Cardiac septum (tissue), 1 donor: ENCODE results near the gene IRF8. TPM values are rescaled to one million over a fixed set of nuclear protein-coding genes. Genes with fewer than 3 reads are reported as not detected.
A peak's percentile ranks its signal among the peaks of the same experiment; 100 is the strongest.

Source experiments
- DNase-seq: peaks from one replicate; pipeline ENCODE4 v3.0.0-alpha.2; 2020; ENCODE audit warnings: low spot score
- intact Hi-C: fragments of 100-400 bp; cut with DNase I; formaldehyde crosslinking; loops from one replicate; pipeline ENCODE4 v1.14.0; 2022
- total RNA-seq: library from RNA; stranded (reverse); fragmentation: NEBNext Ultra II Directional; extraction: Animal tissue kit (Norgen Biotek cat#: 25700); gene quantifications from one replicate; pipeline ENCODE4 v1.2.1, GENCODE V29; 2021
- donor health status: DM: no; HTN: no; CAD: no.

IRF8 gene
- total RNA-seq, 1 donor from 2014 or later, result 1.6 TPM

DNA sequence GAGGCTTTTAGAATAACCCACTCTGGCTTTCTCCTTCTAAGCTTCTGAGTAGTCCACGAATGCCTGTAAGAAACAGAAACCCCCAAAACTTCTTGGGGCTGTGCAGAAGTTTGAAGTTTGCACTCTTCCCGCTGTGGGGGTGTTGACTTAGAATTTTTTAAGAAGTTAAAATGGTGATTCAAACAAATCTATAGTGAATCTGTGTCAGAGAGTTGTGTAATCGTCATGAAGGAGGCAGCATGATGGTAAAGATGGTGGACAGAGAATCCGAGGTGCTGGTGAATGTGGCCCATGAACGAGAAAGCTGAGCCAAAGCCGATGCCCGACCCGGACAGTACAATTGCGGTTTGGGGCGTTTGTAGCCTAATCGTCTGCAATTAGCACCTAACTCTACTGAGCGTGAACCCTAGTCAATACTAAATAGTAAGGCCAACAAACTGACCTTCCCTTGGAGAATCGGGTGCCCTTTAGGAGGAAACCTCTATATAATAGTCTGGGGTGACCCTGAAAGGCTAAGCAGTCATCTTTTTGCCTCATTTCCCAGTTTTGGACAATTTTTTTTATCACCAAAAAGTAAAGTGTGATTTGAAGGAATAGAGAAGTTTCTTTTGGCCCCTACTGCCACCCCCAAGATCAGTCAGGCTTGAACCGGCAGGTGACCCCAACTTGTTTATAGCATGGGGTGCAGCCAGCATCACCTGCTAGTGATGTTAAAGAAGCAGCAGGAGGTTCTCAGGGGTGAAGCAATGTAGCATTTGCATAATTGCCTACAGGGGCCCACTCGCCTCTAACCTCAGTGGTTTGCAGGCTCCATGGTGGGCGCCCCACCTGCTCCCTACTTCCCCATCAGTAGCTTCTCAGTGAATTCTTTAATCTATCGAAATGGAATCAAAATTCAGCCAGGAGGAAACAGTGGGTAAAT is 11.2 kb downstream of the IRF8 start:
- DNase-seq, result peak; percentile 31
- intact Hi-C loops, result no loop called here

DNA sequence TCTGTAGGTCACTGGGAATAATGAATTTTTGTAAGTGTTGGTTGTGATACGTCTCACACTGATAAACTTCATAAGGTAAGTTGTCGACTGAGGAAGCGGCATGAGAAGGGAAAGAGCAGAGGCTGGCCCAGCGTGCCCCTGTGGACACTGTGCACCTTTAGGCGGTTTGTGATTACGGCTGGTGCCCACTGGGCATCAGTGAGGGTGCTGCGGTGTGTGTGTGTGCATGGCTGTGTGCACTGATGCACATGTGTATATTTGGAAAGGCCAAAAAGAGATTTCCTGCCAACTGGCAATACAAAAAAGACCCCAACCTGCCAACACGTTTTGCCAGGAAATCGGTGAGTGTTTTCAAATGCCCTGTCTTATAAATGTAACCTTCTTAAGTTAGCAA is 11.9 kb downstream of the IRF8 start:
- no peak for DNase-seq
- intact Hi-C loops, result no loop called here

- intact Hi-C loops, result no loop called here
- no peak for DNase-seq
These were observed 12.4 kb downstream of the IRF8 start for GRCh38 chr16:85911251-85911930.

DNA sequence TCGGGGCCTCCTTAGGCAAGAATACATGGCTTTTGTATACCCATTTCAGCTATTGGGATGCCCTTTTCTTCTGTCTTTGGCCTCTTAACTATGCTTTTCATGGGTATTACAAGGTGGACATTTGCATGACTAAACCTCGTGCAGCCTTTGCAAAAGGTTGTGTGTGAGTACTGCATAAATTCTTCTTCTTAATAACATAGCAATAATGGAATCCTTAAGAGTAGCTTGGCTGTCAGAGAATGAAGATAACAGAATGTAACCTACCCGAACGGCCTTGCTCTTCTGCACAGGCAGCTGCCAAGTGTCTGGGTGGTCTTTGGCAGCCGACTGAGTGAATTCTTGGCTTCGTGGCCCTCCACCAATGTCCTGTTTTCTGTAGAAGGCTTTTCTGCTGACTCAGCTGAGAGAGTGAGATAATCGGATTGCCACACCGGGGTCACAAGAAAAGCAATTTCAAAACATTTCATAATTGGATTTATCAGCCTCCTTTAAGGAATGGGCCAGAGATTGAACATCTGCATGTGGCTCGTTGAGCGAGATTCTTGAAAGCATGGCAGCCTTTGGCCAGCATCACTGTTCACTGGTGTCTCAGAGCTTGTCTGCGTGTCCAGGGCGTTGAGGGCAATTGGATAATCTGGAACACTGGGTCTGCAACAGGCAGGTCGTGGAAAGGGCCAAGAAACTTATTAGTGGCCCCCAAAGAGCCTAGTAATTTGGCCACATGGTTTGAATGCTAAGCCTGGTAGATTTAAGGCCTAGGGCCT is 13.4 kb downstream of the IRF8 start:
- no peak for DNase-seq
- intact Hi-C loops, result no loop called here

GRCh38 chr16:85913141-85913601 is 14.2 kb downstream of the IRF8 start:
- no peak for DNase-seq

GRCh38 chr16:85913688-85914422 is 14.9 kb downstream of the IRF8 start:
- intact Hi-C loops, result no loop called here
- DNase-seq, result no peak

More at GRCh38 chr16:85913141-85913601, 14.2 kb downstream of the IRF8 start:
- intact Hi-C loops, result no loop called here

DNA sequence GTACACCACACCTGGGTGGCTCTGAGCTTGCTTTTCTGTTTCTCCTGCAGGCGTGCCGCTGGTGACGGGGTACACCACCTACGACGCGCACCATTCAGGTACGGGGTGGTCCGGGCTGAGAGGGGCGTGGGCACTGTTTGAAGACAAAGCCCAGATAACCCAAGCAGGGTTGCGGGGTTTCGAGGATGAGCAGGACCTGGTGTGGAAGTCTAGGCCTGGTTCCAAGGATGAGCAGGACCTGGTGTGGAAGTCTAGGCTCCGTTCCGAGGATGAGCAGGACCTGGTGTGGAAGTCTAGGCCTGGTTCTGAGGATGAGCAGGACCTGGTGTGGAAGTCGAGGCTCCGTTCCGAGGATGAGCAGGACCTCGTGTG is 15.4 kb downstream of the IRF8 start:
- no peak for DNase-seq
- intact Hi-C loops, result no loop called here

- intact Hi-C loops, result no loop called here
These were observed 16.3 kb downstream of the IRF8 start for GRCh38 chr16:85915125-85915845.

DNA sequence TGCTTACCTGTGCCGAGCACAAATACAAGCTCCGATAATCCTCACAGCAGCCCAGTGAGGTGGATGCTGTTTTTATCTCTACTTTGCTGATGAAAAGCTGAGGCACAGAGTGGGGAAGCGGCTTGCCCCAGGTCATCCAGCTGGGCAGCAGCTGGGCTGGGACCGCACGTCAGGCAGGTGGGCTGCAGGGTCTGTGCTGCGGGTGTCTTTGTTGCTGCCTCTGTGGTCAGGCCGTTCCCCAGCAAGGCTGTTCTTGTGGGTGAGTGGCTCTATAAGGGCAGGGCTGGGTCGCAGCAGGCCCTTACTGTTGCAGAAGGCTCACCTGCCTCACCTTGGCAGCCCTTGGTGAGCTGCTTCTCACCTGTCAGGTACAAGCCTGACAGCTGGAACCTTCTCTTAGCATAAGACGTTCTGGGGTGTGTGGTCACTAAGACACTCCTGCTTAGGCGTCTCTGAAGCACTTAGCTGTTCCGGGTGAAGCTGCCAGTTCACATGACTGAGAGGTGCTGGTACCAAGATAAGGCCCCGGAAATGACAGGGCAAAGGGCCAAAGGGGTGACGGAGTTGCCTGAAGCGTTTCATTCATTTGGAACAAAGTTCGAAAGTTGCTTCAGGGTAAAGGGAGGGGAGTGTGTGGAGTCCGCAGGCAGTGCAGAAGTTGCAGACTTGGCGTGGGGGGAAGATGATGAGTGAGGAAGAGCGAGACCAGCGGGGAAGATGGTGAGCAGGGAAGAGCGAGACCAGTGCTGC is 17.4 kb downstream of the IRF8 start:
- intact Hi-C loops, result no loop called here
- no peak for DNase-seq

More at GRCh38 chr16:85915125-85915845, 16.3 kb downstream of the IRF8 start:
- no peak for DNase-seq

DNA sequence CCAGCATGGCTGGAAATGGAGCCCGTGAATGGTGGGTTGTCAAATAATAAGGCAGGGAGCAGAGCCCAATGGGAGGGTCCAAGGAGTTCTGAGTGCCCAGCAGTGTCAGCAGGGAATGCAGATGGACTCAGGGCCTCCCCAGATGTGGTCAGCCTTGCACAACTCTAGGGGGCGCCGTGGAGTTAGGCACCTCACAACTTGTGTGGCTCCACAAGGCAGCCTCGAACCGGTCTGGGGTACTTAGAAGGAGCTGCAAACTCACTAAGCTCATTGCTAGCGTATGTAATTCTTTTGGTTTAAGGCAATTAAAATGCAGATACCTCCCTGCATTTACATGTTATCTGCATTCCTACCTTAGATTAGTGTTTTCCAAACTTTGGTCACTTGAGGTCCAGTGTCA is 18.1 kb downstream of the IRF8 start:
- DNase-seq, result no peak
- intact Hi-C loops, result no loop called here

DNA sequence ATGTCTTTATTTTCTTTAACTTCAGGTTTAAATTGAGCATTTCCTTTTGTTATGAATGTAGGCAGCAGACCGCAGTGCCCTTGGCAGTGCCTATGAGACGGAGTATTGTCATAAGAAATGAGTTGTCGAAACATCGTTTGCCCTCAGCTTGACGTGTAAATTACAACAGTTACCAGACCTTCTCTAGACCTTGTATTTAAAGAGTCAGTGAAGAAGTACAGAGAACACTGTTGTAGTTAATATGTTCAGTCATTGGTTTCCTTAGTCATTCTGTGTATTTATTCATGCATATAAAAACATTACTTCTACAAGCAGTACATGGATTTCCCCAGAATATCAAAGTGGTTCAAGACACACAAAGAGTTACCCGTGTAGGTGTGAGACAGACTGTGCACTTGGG is 19.0 kb downstream of the IRF8 start:
- intact Hi-C loops, result no loop called here
- no peak for DNase-seq

DNA sequence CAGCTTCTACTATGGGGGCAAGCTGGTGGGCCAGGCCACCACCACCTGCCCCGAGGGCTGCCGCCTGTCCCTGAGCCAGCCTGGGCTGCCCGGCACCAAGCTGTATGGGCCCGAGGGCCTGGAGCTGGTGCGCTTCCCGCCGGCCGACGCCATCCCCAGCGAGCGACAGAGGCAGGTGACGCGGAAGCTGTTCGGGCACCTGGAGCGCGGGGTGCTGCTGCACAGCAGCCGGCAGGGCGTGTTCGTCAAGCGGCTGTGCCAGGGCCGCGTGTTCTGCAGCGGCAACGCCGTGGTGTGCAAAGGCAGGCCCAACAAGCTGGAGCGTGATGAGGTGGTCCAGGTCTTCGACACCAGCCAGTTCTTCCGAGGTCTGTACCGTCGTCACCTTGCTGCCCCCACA is 19.5 kb downstream of the IRF8 start:
- intact Hi-C loops, result no loop called here
- DNase-seq, result no peak

GRCh38 chr16:85919271-85920267 is 20.6 kb downstream of the IRF8 start:
- DNase-seq, result no peak
- intact Hi-C loops, result no loop called here

DNA sequence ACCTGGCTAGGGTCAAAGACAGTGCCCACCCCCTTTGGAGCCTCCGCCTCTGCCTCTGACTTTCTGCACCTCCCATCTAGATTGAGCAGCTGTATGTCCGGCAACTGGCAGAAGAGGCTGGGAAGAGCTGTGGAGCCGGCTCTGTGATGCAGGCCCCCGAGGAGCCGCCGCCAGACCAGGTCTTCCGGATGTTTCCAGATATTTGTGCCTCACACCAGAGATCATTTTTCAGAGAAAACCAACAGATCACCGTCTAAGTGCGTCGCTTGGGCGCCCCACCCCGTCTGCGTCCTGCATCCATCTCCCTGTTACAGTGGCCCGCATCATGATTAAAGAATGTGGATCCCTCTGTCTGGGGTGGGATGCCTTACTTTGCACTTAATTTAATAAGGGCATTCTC is 22.1 kb downstream of the IRF8 start:
- intact Hi-C loops, result no loop called here
- no peak for DNase-seq

DNA sequence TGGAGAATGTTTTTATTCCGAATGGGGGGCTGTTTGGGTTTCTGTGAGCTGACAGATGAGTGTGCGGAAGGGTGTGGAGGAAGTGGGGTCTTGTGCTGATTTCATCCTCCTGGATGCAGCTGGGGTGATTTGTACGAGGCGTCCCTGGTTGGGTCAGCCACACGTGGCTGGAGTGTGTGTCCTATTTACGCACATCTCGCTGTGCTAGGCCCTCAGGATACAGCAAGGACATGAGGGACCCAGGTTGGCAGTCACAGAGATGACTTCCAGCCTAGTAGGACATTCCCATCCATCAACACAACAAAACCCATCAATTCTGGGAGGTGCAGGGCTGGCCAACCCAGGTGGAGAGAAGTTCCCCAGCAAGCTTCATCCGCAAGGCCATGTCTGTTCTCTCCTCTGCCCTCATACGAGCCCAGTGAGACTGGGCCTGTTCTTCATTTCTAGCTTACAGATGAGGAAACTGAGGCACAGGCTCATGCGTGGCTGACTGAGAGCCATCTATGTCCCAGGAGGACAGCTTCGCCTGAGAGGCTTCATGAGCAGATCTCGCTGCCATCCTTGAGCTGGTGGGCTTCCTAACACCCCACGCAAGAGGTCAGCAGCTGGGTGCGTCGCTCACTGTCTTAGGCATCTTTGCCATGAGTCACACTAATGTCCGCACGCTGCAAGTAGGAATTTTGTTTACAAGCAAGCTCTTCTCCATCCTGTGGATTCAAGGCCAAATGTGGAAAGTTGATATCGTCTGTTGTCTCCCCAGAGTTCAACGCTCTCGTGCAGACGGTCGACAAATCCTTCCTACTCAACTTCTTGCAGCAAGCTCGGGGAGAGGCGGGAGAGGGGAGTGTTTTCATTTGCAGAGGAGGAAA is 24.4 kb downstream of the IRF8 start:
- intact Hi-C loops, result no loop called here
- no peak for DNase-seq

DNA sequence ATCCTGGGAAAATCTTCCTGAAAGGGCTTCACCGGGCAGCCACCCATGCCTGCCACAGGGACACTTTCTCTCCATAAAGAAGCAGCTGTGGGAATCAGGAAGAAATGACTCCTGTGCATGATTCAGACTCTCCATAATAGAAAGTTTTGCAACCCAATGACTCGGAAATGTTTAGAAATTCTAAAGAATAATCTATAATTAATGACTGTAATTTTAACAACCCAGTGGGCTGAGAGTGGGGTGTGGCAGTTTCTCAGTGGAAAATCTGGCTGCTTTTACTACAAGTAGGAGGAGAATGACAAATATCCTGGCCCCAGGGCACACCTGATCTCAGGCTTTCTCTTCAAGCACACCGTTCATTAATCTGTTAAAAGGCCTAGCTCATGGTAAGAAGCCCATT is 25.7 kb downstream of the IRF8 start:
- DNase-seq, result no peak
- intact Hi-C loops, result no loop called here
